GM18951 (cell line): ENCODE results near the gene NECTIN2.
"Not testable (repeated sequence)": the region's sequence is repeated elsewhere in the genome, so short reads cannot be mapped to it uniquely, and the experiment has no call there.

Experiments used
- POLR2A ChIP-seq: IDR thresholded peaks from 4 replicates; pipeline ENCODE4 v1.6.1; 2011; ENCODE audit warnings: mild to moderate bottlenecking; ENCODE audit not compliant: insufficient read length, insufficient read depth; ENCODE audit errors: extremely low read depth
- in situ Hi-C: fragments of 300-500 bp; cut with MboI; formaldehyde crosslinking; loops from one replicate; pipeline ENCODE4 v1.12.0; 2022; ENCODE audit warnings: low sequenced_read_pairs, mixed read lengths, inconsistent platforms; ENCODE audit not compliant: unreplicated experiment

NECTIN2 gene

DNA sequence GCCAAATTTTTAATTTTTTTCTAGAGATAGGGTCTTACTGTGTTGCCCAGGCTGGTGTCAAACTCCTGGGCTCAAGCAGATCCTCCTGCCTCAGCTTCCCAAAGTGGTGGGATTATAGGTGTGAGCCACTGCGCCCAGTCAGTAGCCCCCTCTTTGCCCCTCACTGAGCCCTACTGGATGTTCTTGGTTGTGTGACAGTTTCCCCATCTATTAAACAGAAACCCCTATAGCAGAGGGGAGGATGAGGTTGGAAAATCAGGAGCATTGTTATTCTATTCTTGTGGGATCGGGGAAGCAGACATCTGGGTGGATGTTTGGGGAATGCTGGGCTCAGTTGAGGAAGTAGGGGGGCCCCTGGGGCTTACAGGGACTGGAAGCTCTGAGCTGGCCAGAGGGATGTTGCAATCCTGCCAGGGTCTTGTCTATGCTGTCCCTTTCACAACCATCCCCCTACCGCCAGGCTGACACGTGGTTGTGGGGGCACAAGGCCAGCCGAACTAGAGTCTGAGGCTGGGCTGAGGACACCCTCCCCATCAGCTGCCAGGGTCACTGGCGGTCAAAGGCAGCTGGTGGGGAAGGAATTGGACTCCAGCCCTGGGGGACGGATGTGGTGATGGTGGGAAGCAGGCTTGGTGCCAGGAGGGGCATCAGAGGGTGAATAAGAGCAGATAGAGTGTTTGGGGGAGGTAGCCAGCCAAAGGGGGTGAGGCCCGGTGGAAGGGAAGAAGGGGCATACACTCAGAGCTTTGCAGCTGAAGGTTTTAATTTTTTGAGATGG, 79.2 kb downstream of the NECTIN2 start:
- no peak for TF ChIP-seq POLR2A
- in situ Hi-C loops = no loop called here

DNA sequence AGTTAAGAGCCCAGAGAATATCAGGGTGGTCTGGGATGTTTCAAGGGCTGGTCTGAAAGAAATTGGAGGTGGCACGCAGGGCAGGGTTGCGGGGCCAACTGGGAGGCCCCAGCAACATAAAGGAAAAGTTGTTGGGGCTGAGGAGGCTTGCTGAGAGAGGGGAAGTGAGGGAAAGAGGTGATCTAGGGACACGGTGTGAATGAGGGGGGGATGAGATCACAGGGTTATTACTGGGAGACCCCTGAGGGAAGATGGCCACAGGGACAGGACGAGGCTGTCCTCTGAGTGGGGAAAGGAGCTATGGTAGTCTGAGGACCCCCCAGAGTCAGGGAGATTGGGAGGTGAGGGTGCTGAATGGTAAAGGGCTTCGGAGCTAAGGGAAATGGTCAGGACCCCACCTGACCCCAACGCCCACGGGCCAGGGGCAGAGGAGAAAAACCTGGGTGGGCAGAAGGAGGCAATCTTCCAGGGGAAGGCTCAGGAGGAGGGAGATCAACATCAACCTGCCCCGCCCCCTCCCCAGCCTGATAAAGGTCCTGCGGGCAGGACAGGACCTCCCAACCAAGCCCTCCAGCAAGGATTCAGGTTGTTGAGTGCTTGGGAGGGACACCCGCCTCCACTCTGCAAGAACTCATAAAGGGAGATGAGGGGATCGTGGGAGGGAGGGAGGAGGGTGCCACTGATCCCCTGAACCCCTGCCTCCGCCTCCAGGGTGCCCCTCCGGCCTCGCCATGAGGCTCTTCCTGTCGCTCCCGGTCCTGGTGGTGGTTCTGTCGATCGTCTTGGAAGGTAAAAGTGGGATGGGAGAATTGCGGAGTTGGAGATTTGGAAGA, 80.4 kb downstream of the NECTIN2 start:
- in situ Hi-C loops = not testable (repeated sequence)

DNA sequence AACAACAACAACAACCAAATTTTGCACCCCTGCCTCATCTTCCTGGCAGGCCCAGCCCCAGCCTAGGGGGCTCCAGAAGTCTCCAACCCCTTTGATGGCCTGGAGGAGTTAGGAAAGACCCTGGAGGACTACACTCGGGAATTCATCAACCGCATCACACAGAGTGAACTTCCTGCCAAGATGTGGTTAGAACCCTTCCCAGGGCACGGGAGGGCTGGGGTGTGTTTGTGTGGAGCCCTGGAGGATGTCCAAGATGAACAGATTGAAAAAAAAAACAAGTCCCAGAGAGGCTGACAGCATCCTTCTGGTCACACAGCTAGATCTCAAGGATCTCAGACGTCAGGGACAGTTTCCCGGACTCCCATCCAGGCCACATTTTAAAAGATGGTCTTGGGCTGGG, 81.6 kb downstream of the NECTIN2 start:
- no peak for TF ChIP-seq POLR2A
- in situ Hi-C loops = no loop called here

DNA sequence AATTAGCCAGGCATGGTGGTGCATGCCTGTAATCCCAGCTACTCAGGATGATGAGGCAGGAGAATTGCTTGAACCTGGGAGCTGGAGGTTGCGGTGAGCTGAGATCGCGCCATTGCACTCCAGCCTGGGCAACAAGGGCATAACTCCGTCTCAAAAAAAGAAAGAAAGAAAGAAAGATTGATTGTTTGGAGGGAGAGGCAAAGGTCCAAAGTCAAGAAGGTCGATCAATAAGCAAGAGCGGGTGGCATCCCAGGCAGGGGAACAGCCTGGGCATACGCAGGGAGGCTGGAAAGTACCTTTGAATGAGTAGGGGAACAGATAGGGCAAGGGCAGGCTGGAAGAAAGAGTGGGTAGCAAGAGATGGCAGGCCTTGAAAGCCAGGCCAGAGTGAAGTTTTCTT, 84.0 kb downstream of the NECTIN2 start:
- in situ Hi-C loops = no loop called here
- TF ChIP-seq POLR2A = no peak

DNA sequence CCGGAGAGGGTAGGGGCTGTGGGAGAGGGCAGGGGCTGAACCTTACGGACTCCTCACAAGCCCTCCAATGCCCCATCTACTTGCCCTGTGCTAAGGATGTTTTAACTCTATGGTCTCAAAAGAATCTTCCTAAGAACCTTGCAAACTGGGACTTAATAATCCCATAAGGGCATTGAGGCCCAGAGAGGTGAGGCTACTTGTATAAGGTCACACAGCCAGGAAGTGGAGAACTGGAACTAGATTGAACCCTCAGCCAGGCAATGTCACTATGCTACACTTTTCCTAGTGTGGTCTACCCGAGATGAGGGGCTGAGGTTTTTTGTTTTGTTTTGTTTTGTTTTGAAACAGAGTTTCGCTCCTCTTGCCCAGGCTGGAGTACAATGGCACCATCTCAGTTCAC, 85.4 kb downstream of the NECTIN2 start:
- in situ Hi-C loops = no loop called here
- TF ChIP-seq POLR2A = no peak
